ENCODE measurements around the gene KBTBD6. TPM values are rescaled to one million over a fixed set of nuclear protein-coding genes. Genes with fewer than 3 reads are reported as not detected.

Gene KBTBD6
- total and polyA plus RNA-seq, 2 of the 13 experiments (the other 11 are each of a cell fraction or from before 2014, with no cell fraction given), result 4.4 to 12.0 TPM

GRCh38 chr13:41132512-41133152 lies at the start of gene KBTBD6 (continued):
- no peak; the same call in 1 of the 2 replicates for TF ChIP-seq ZNF550 (CRISPR knock-in tag; IDR thresholded peaks at IDR 0.05; ENCODE audit: borderline replicate concordance)
- no peak for TF ChIP-seq HOXA9 (CRISPR knock-in tag; IDR thresholded peaks at IDR 0.05; ENCODE audit: borderline replicate concordance)
- peak; percentile 92 for TF ChIP-seq PHF20 (CRISPR knock-in tag; IDR thresholded peaks at IDR 0.05)
- TF ChIP-seq ZBTB20 (CRISPR knock-in tag; IDR thresholded peaks at IDR 0.05; ENCODE audit: borderline replicate concordance, low read depth), result no peak
- TF ChIP-seq, protein P1, sequence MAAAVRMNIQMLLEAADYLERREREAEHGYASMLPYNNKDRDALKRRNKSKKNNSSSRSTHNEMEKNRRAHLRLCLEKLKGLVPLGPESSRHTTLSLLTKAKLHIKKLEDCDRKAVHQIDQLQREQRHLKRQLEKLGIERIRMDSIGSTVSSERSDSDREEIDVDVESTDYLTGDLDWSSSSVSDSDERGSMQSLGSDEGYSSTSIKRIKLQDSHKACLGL (CRISPR knock-in tag; IDR thresholded peaks at IDR 0.05), result no peak
- TF ChIP-seq ASH2L (IDR thresholded peaks at IDR 0.05; ENCODE audit: insufficient read length, low read depth, low read length), result peak; percentile 82
- TF ChIP-seq, protein P2, sequence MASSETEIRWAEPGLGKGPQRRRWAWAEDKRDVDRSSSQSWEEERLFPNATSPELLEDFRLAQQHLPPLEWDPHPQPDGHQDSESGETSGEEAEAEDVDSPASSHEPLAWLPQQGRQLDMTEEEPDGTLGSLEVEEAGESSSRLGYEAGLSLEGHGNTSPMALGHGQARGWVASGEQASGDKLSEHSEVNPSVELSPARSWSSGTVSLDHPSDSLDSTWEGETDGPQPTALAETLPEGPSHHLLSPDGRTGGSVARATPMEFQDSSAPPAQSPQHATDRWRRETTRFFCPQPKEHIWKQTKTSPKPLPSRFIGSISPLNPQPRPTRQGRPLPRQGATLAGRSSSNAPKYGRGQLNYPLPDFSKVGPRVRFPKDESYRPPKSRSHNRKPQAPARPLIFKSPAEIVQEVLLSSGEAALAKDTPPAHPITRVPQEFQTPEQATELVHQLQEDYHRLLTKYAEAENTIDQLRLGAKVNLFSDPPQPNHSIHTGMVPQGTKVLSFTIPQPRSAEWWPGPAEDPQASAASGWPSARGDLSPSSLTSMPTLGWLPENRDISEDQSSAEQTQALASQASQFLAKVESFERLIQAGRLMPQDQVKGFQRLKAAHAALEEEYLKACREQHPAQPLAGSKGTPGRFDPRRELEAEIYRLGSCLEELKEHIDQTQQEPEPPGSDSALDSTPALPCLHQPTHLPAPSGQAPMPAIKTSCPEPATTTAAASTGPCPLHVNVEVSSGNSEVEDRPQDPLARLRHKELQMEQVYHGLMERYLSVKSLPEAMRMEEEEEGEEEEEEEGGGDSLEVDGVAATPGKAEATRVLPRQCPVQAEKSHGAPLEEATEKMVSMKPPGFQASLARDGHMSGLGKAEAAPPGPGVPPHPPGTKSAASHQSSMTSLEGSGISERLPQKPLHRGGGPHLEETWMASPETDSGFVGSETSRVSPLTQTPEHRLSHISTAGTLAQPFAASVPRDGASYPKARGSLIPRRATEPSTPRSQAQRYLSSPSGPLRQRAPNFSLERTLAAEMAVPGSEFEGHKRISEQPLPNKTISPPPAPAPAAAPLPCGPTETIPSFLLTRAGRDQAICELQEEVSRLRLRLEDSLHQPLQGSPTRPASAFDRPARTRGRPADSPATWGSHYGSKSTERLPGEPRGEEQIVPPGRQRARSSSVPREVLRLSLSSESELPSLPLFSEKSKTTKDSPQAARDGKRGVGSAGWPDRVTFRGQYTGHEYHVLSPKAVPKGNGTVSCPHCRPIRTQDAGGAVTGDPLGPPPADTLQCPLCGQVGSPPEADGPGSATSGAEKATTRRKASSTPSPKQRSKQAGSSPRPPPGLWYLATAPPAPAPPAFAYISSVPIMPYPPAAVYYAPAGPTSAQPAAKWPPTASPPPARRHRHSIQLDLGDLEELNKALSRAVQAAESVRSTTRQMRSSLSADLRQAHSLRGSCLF (CRISPR knock-in tag; IDR thresholded peaks at IDR 0.05; ENCODE audit: borderline replicate concordance), result no peak
- TF ChIP-seq HOXA5 (CRISPR knock-in tag; IDR thresholded peaks at IDR 0.05), result peak; percentile 30; the same call in 1 of the 2 replicates
- TF ChIP-seq ZSCAN12 (CRISPR knock-in tag; IDR thresholded peaks at IDR 0.05), result no peak
- TF ChIP-seq, protein P3, sequence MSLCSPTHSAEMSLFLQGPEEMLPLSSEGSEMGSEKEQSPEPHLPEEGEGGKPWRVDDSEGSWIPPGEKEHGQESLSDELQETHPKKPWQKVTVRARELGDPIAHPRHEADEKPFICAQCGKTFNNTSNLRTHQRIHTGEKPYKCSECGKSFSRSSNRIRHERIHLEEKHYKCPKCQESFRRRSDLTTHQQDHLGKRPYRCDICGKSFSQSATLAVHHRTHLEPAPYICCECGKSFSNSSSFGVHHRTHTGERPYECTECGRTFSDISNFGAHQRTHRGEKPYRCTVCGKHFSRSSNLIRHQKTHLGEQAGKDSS (CRISPR knock-in tag; IDR thresholded peaks at IDR 0.05; ENCODE audit: borderline replicate concordance, low read depth), result no peak
- TF ChIP-seq ARHGAP35 (CRISPR knock-in tag; IDR thresholded peaks at IDR 0.05; ENCODE audit: borderline replicate concordance), result 0 out of 2 replicates have a peak, but pooled peaks have one; percentile 72
- no peak; the same call in 1 of the 2 replicates for TF ChIP-seq ZNF558 (CRISPR knock-in tag; IDR thresholded peaks at IDR 0.05; ENCODE audit: borderline replicate concordance)
- peak; percentile 90 for TF ChIP-seq ZBTB38 (CRISPR knock-in tag; IDR thresholded peaks at IDR 0.05)
- peak; percentile 91 for TF ChIP-seq HOXA3 (CRISPR knock-in tag; IDR thresholded peaks at IDR 0.05)
- TF ChIP-seq DDIT3 (CRISPR knock-in tag; IDR thresholded peaks at IDR 0.05), result no peak
- peak; percentile 35; the same call in 1 of the 2 replicates for TF ChIP-seq ZZZ3 (CRISPR knock-in tag; IDR thresholded peaks at IDR 0.05; ENCODE audit: borderline replicate concordance)
- no peak for TF ChIP-seq CHD4 (IDR thresholded peaks at IDR 0.05; ENCODE audit: borderline replicate concordance, low read length)
- TF ChIP-seq HNRNPUL1 (IDR thresholded peaks at IDR 0.05; ENCODE audit: low read depth, low read length), result no peak
- TF ChIP-seq ELF1 (CRISPR knock-in tag; IDR thresholded peaks at IDR 0.05), result peak; percentile 93
- no peak; the same call in 1 of the 2 replicates for TF ChIP-seq RELA (CRISPR knock-in tag; IDR thresholded peaks at IDR 0.05)
- no peak for TF ChIP-seq NFE2L1 (CRISPR knock-in tag; IDR thresholded peaks at IDR 0.05; ENCODE audit: borderline replicate concordance)
- TF ChIP-seq HDAC6 (IDR thresholded peaks at IDR 0.05; ENCODE audit: low read depth, low read length), result no peak
- no peak for TF ChIP-seq NPAS2 (CRISPR knock-in tag; IDR thresholded peaks at IDR 0.05; ENCODE audit: borderline replicate concordance)
- TF ChIP-seq GABPB1 (CRISPR knock-in tag; IDR thresholded peaks at IDR 0.05), result peak; percentile 93

Data from HepG2 (cell line).